Stimulated activated CD8-positive, alpha-beta memory T cell treated with anti-CD3 and anti-CD28 coated beads, Interleukin-7, amount 100 ng/mL, for 1 hour (primary cell): ENCODE data around the gene C1orf159.
A peak's percentile ranks its signal among the peaks of the same experiment; 100 is the strongest.

Experiments used
- DNase-seq, 2 donors: peaks; one replicate each; pipeline ENCODE4 v3.0.0-alpha.2; 2020; ENCODE audit warnings: low read depth in 2 of 2

Gene C1orf159

GRCh38 chr1:1053682-1054081, 62.2 kb downstream of the C1orf159 start:
- no peak for DNase-seq

- DNase-seq: no peak
These were observed 62.9 kb downstream of the C1orf159 start for GRCh38 chr1:1053022-1053421.

GRCh38 chr1:1052003-1052840, 63.7 kb downstream of the C1orf159 start:
- DNase-seq: no peak

GRCh38 chr1:1051127-1051810, 64.6 kb downstream of the C1orf159 start:
- DNase-seq: no peak

- no peak for DNase-seq
These were observed 65.3 kb downstream of the C1orf159 start for GRCh38 chr1:1050577-1051052.

- DNase-seq: no peak
These were observed 66.3 kb downstream of the C1orf159 start for GRCh38 chr1:1049318-1050165.

- no peak for DNase-seq
These were observed 67.1 kb downstream of the C1orf159 start for GRCh38 chr1:1048765-1049164.

- no peak for DNase-seq
These were observed 67.9 kb downstream of the C1orf159 start for GRCh38 chr1:1047963-1048362.

GRCh38 chr1:1047407-1047806, 68.5 kb downstream of the C1orf159 start:
- no peak for DNase-seq

- no peak for DNase-seq
These were observed 69.1 kb downstream of the C1orf159 start for GRCh38 chr1:1046767-1047166.

GRCh38 chr1:1046243-1046642, 69.6 kb downstream of the C1orf159 start:
- no peak for DNase-seq

- DNase-seq: no peak
These were observed 70.8 kb downstream of the C1orf159 start for GRCh38 chr1:1045129-1045528.

- DNase-seq: no peak
These were observed 71.3 kb downstream of the C1orf159 start for GRCh38 chr1:1044455-1045078.

- no peak for DNase-seq
These were observed 72.0 kb downstream of the C1orf159 start for GRCh38 chr1:1043921-1044320.

- DNase-seq: no peak
These were observed 72.5 kb downstream of the C1orf159 start for GRCh38 chr1:1043411-1043810.

- no peak for DNase-seq
These were observed 73.1 kb downstream of the C1orf159 start for GRCh38 chr1:1042835-1043234.

- DNase-seq: no peak
These were observed 74.0 kb downstream of the C1orf159 start for GRCh38 chr1:1041873-1042272.

- no peak for DNase-seq
These were observed 74.8 kb downstream of the C1orf159 start for GRCh38 chr1:1041092-1041523.

GRCh38 chr1:1040004-1040991, 75.6 kb downstream of the C1orf159 start:
- DNase-seq: peak; percentile 45 to 60

GRCh38 chr1:1039145-1039910, 76.6 kb downstream of the C1orf159 start:
- no peak for DNase-seq
